CD14-positive monocyte (primary cell): ENCODE results near the gene DISP2. TPM values are rescaled to one million over a fixed set of nuclear protein-coding genes. Genes with fewer than 3 reads are reported as not detected.

Source experiments
- DNase-seq, 3 donors: peaks; one replicate each; pipeline ENCODE4 v3.0.0-alpha.2; 2011 to 2022
- H2AFZ ChIP-seq: 2 replicates; pipeline ENCODE4 v1.6.0; 2012; ENCODE audit warnings: mild to moderate bottlenecking, low read depth, low read length, inconsistent platforms; ENCODE audit not compliant: insufficient read depth, poor library complexity, severe bottlenecking
- H3K27ac ChIP-seq, 2 donors: 1 replicate in 1 of 2; 2 replicates in 1 of 2; pipeline ENCODE4 v1.5.1; 2012 to 2013; ENCODE audit warnings: low read length in 2 of 2, control low read depth in 1 of 2, inconsistent platforms in 1 of 2, low read depth in 1 of 2, mild to moderate bottlenecking in 1 of 2
- H3K27me3 ChIP-seq, 2 donors: one replicate each; pipeline versions ENCODE4 v1.6.0 to v1.6.1; 2011 to 2013; ENCODE audit warnings: low read length in 2 of 2; ENCODE audit not compliant: control insufficient read depth in 2 of 2, insufficient read depth in 2 of 2
- H3K36me3 ChIP-seq, 2 donors: replicated peaks in 1 of 2; 1 replicate in 1 of 2; 2 replicates in 1 of 2; pipeline versions ENCODE4 v1.5.1 to v1.6.1; 2012 to 2013; ENCODE audit warnings: low read length in 2 of 2, control low read depth in 1 of 2, inconsistent platforms in 1 of 2, mild to moderate bottlenecking in 1 of 2; ENCODE audit not compliant: insufficient read depth in 2 of 2, control insufficient read depth in 1 of 2
- H3K4me1 ChIP-seq, 2 donors: 1 replicate in 1 of 2; 2 replicates in 1 of 2; pipeline versions ENCODE4 v1.5.1 to v1.6.1; 2012 to 2013; ENCODE audit warnings: low read length in 2 of 2, control low read depth in 1 of 2, inconsistent platforms in 1 of 2, mild to moderate bottlenecking in 1 of 2, moderate library complexity in 1 of 2; ENCODE audit not compliant: insufficient read depth in 2 of 2, control insufficient read depth in 1 of 2
- H3K4me2 ChIP-seq: replicated peaks from 2 replicates; pipeline ENCODE3; 2012; ENCODE audit warnings: low read length, moderate library complexity, mild to moderate bottlenecking; ENCODE audit not compliant: poor library complexity, severe bottlenecking; ENCODE audit errors: extremely low read depth
- H3K4me3 ChIP-seq, 3 experiments: fragments of 200-600 bp in 1 of 3; sonication (generic) in 1 of 3; replicated peaks in 1 of 3; 1 replicate in 2 of 3; 2 replicates in 1 of 3; pipeline ENCODE4 v1.5.1; 2011 to 2013; ENCODE audit warnings: low read length in 3 of 3, mild to moderate bottlenecking in 3 of 3, control low read depth in 2 of 3, low read depth in 2 of 3, inconsistent platforms in 1 of 3, moderate library complexity in 1 of 3
- H3K79me2 ChIP-seq: 2 replicates; pipeline ENCODE4 v1.6.0; 2012; ENCODE audit warnings: mild to moderate bottlenecking, control low read depth, inconsistent platforms, low read length, moderate library complexity; ENCODE audit not compliant: insufficient read depth
- H3K9ac ChIP-seq: 2 replicates; pipeline ENCODE4 v1.6.0; 2017; ENCODE audit warnings: low read length, mild to moderate bottlenecking; ENCODE audit not compliant: insufficient read depth, poor library complexity, severe bottlenecking
- H3K9me3 ChIP-seq, 2 donors: replicated peaks in 1 of 2; 1 replicate in 1 of 2; 2 replicates in 1 of 2; pipeline versions ENCODE4 v1.5.1 to v1.6.1; 2012 to 2013; ENCODE audit warnings: low read length in 2 of 2, control low read depth in 1 of 2; ENCODE audit not compliant: control insufficient read depth in 1 of 2, insufficient read depth in 1 of 2
- H4K20me1 ChIP-seq: 2 replicates; pipeline ENCODE4 v1.6.0; 2012; ENCODE audit warnings: mild to moderate bottlenecking, low read length, control low read depth, moderate library complexity; ENCODE audit not compliant: insufficient read depth
- H3K27ac Mint-ChIP-seq, 7 donors: one replicate each; pipeline ENCODE4 v1.8.0; 2020; ENCODE audit warnings: mild to moderate bottlenecking in 7 of 7, mixed read lengths in 7 of 7, moderate library complexity in 6 of 7, inconsistent platforms in 2 of 7
- H3K27me3 Mint-ChIP-seq, 3 donors: one replicate each; pipeline ENCODE4 v1.8.0; 2021 to 2022; ENCODE audit warnings: low read depth in 3 of 3, mild to moderate bottlenecking in 3 of 3, mixed read lengths in 3 of 3, moderate library complexity in 3 of 3, inconsistent platforms in 1 of 3
- H3K36me3 Mint-ChIP-seq, 2 donors: one replicate each; pipeline ENCODE4 v1.8.0; 2020; ENCODE audit warnings: mixed read lengths in 2 of 2, inconsistent platforms in 1 of 2, mild to moderate bottlenecking in 1 of 2
- H3K4me1 Mint-ChIP-seq: one replicate; pipeline ENCODE4 v1.8.0; 2020; ENCODE audit warnings: mild to moderate bottlenecking, mixed read lengths
- H3K4me3 Mint-ChIP-seq, 2 donors: one replicate each; pipeline ENCODE4 v1.8.0; 2020; ENCODE audit warnings: mild to moderate bottlenecking in 2 of 2, mixed read lengths in 2 of 2, moderate library complexity in 1 of 2
- H3K9me3 Mint-ChIP-seq, 7 donors: one replicate each; pipeline ENCODE4 v1.8.0; 2020 to 2022; ENCODE audit warnings: mixed read lengths in 7 of 7, mild to moderate bottlenecking in 6 of 7, moderate library complexity in 6 of 7, inconsistent platforms in 2 of 7
- WGBS: methylation state at CpG from one replicate; pipeline ENCODE4 v1.1.5; 2013; ENCODE audit warnings: missing lambda C conversion rate; ENCODE audit not compliant: insufficient coverage; 5-methylcytosine and 5-hydroxymethylcytosine counted together
- intact Hi-C, 2 donors: fragments of 100-400 bp; cut with micrococcal nuclease; formaldehyde crosslinking; loops; one replicate each; pipeline versions ENCODE4 v1.15.0 to v1.15.1; 2023
- polyA plus RNA-seq, 3 donors: library from polyadenylated mRNA; depleted of rRNA in 1 of 3; unstranded in 2 of 3; stranded (reverse) in 1 of 3; fragments of 300-500 nt in 2 of 3; fragments of >200 nt in 1 of 3; fragmentation: Illumina TruSeq in 2 of 3; gene quantifications; 1 replicate in 2 of 3; 2 replicates in 1 of 3; pipeline ENCODE4 v1.2.3, GENCODE V29; 2012 to 2021
- TF ChIP-seq, protein P1 (sequence below): fragments of 200-600 bp; IDR thresholded peaks from one replicate; pipeline ENCODE4 v1.8.0; 2022; ENCODE audit warnings: antibody characterized with exemption, mild to moderate bottlenecking

Gene DISP2
- polyA plus RNA-seq, 3 donors = 0.01 TPM; not detected in 1

DNA sequence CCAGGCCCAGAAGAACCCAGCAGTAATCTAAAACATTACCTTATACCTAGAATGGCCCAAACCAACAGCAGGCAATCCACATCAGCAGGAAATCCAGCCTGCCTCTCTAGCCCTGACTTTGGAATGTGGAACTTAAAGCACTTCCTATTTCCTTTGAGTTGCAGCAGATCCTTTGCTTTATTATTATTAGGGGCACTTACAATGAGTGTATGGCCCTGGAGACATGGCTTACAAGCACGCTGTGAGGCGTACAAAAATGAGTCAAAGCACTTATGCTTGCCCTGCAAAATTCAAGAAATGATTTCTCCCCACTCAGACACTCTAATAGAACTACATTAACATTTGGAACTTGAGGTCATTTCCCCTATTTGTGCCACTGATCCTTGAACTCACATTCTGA, 15.0 kb downstream of the DISP2 start:
- intact Hi-C loops = no loop called here
- Histone ChIP-seq H2AFZ (no peak overlapping the region), H3K27ac (no peak overlapping the region), H3K27me3 (no peaks in the 10 kb centered on the region), H3K9me3 (no peaks in the 10 kb centered on the region), H4K20me1 (no peaks in the 10 kb centered on the region), H3K4me2 (no peak overlapping the region), H3K9ac (no peak overlapping the region), H3K4me1 (peaks cover 14 to 22% of the 10 kb centered on the region in 2 donors), H3K4me3 (no peak overlapping the region), H3K36me3 (no peaks in the 10 kb centered on the region), H3K79me2 (no peaks in the 10 kb centered on the region)
- Mint-ChIP-seq H3K9me3 (peaks cover 0 to 4% (median 3%) of the 10 kb centered on the region in 7 donors), H3K27ac (peak overlapping the region in 2 of 7 donors; percentile 36 to 41), H3K4me3 (no peak overlapping the region), H3K36me3 (no peaks in the 10 kb centered on the region), H3K4me1 (peaks cover 21% of the 10 kb centered on the region), H3K27me3 (peaks cover 2 to 7% (median 2%) of the 10 kb centered on the region in 3 donors)
- TF ChIP-seq, protein P1, sequence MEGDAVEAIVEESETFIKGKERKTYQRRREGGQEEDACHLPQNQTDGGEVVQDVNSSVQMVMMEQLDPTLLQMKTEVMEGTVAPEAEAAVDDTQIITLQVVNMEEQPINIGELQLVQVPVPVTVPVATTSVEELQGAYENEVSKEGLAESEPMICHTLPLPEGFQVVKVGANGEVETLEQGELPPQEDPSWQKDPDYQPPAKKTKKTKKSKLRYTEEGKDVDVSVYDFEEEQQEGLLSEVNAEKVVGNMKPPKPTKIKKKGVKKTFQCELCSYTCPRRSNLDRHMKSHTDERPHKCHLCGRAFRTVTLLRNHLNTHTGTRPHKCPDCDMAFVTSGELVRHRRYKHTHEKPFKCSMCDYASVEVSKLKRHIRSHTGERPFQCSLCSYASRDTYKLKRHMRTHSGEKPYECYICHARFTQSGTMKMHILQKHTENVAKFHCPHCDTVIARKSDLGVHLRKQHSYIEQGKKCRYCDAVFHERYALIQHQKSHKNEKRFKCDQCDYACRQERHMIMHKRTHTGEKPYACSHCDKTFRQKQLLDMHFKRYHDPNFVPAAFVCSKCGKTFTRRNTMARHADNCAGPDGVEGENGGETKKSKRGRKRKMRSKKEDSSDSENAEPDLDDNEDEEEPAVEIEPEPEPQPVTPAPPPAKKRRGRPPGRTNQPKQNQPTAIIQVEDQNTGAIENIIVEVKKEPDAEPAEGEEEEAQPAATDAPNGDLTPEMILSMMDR = no peak
- DNase-seq = peak in 1 of 3 donors; percentile 27
- WGBS = 40% methylated on average over 1 of the region's 2 CpGs

DNA sequence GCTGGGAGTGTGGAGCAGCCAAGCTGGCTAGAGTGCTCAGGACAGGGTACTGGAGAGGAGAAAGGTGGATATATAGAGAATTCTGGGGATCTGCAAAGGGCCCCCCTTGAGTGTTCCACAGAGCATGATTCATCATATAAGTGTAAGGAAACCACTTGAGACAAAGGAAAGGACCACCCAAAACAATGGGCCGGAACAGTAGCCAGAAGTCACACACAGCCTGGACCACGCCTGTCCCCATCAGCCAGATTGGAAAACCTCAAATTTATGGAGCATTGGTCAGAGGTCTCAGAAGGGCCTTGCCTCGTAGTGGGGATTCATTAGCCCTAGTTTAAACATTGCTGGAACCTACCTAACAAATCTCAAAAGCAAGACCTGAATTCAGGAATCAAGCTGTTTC, 19.6 kb downstream of the DISP2 start:
- Histone ChIP-seq H3K79me2 (no peaks in the 10 kb centered on the region), H3K36me3 (no peaks in the 10 kb centered on the region), H3K4me1 (peaks cover 23 to 28% of the 10 kb centered on the region in 2 donors), H4K20me1 (no peaks in the 10 kb centered on the region), H3K27ac (no peak overlapping the region), H3K9me3 (no peaks in the 10 kb centered on the region), H3K9ac (no peak overlapping the region), H3K4me3 (no peak overlapping the region), H3K4me2 (no peak overlapping the region), H3K27me3 (no peaks in the 10 kb centered on the region), H2AFZ (no peak overlapping the region)
- H3K27me3 Mint-ChIP-seq = peaks cover 0 to 3% (median 2%) of the 10 kb centered on the region in 3 donors
- peaks cover 28% of the 10 kb centered on the region for H3K4me1 Mint-ChIP-seq
- H3K4me3 Mint-ChIP-seq = no peak overlapping the region
- WGBS = no CpG with 5 or more reads among the region's 3 CpGs
- DNase-seq = no peak
- no peak overlapping the region for H3K27ac Mint-ChIP-seq
- peaks cover 0 to 4% (median 3%) of the 10 kb centered on the region in 7 donors for H3K9me3 Mint-ChIP-seq
- H3K36me3 Mint-ChIP-seq = no peaks in the 10 kb centered on the region
- TF ChIP-seq, protein P1 = no peak
- intact Hi-C loops = no loop called here
